K562 (cell line): Measurements from ENCODE around the gene CARD14. TPM values are rescaled to one million over a fixed set of nuclear protein-coding genes. Genes with fewer than 3 reads are reported as not detected.

Experiments
- ATF7 ChIP-seq: fragments of 450-650 bp; IDR thresholded peaks from 2 replicates; pipeline ENCODE4 v1.7.1; 2014; ENCODE audit warnings: mild to moderate bottlenecking, moderate library complexity
- CHD1 ChIP-seq: fragments of 200-600 bp; sonication (generic); IDR thresholded peaks from one replicate; pipeline ENCODE4 v1.6.1; 2012; ENCODE audit warnings: mild to moderate bottlenecking, moderate library complexity, low read length, inconsistent platforms
- DMBX1 ChIP-seq: fragments of 250-450 bp; sonication (Bioruptor Pico); IDR thresholded peaks from 2 replicates; pipeline ENCODE4 v1.8.0; 2022; ENCODE audit warnings: inconsistent platforms, mild to moderate bottlenecking, moderate library complexity, borderline replicate concordance
- FOXK2 ChIP-seq, 2 experiments: fragments of 450-650 bp; IDR thresholded peaks in 1 of 2; conservative IDR thresholded peaks in 1 of 2; 2 replicates each; pipeline ENCODE4 v1.6.1; 2016; ENCODE audit warnings: low read depth in 2 of 2, mild to moderate bottlenecking in 1 of 2
- GATA2 ChIP-seq: sonication (generic); formaldehyde crosslinking; IDR thresholded peaks from 2 replicates; pipeline ENCODE4 v1.4.0; 2020; ENCODE audit warnings: mild to moderate bottlenecking, missing genetic modification reagents
- HDAC3 ChIP-seq: fragments of 450-650 bp; IDR thresholded peaks from 2 replicates; pipeline ENCODE4 v1.6.1; 2018; ENCODE audit warnings: borderline replicate concordance, mild to moderate bottlenecking, moderate library complexity; ENCODE audit not compliant: partially characterized antibody
- HMGN3 ChIP-seq: IDR thresholded peaks from 2 replicates; pipeline ENCODE4 v1.6.1; 2011; ENCODE audit warnings: borderline replicate concordance, low read depth, mild to moderate bottlenecking, mixed read lengths, low read length; ENCODE audit not compliant: insufficient read length; ENCODE audit errors: extremely low read depth
- MED1 ChIP-seq: sonication (generic); formaldehyde crosslinking; IDR thresholded peaks from 2 replicates; pipeline ENCODE4 v1.8.1; 2023; ENCODE audit warnings: missing genetic modification reagents, borderline replicate concordance
- NONO ChIP-seq, 2 experiments: fragments of 200-400 bp in 1 of 2; fragments of 450-650 bp in 1 of 2; formaldehyde crosslinking in 1 of 2; IDR thresholded peaks; 2 replicates each; pipeline ENCODE4 v1.6.1; 2017; ENCODE audit warnings: low read depth in 2 of 2, mild to moderate bottlenecking in 2 of 2, moderate library complexity in 2 of 2, low read length in 1 of 2
- NR3C1 ChIP-seq: sonication (generic); formaldehyde crosslinking; IDR thresholded peaks from 2 replicates; pipeline ENCODE4 v1.8.1; 2022; ENCODE audit warnings: missing genetic modification reagents
- PHTF2 ChIP-seq: fragments of 250-450 bp; sonication (Bioruptor Pico); IDR thresholded peaks from 2 replicates; pipeline ENCODE4 v1.5.0; 2021; ENCODE audit warnings: mild to moderate bottlenecking
- POLR3G ChIP-seq: IDR thresholded peaks from 2 replicates; pipeline ENCODE4 v1.6.1; 2011; ENCODE audit not compliant: insufficient read length, insufficient replicate concordance; ENCODE audit errors: extremely low read depth
- RBM39 ChIP-seq: fragments of 200-400 bp; formaldehyde crosslinking; optimal IDR thresholded peaks from 2 replicates; pipeline ENCODE3; 2018; ENCODE audit warnings: low read depth, low read length
- RUNX1 ChIP-seq: sonication (generic); IDR thresholded peaks from 2 replicates; pipeline ENCODE4 v1.6.1; 2016; ENCODE audit warnings: antibody characterized with exemption, low read depth
- SLC30A9 ChIP-seq: fragments of 250-450 bp; sonication (Bioruptor Pico); IDR thresholded peaks from 2 replicates; pipeline ENCODE4 v1.8.0; 2022; ENCODE audit warnings: mild to moderate bottlenecking, moderate library complexity
- TARDBP ChIP-seq: fragments of 450-650 bp; IDR thresholded peaks from 2 replicates; pipeline ENCODE4 v1.6.1; 2016
- TEAD4 ChIP-seq, 2 experiments: sonication (generic) in 1 of 2; formaldehyde crosslinking in 1 of 2; IDR thresholded peaks; 2 replicates each; pipeline versions ENCODE4 v1.6.1 to v1.8.0; 2012 to 2022; ENCODE audit warnings: borderline replicate concordance in 1 of 2, inconsistent platforms in 1 of 2, low read length in 1 of 2, mild to moderate bottlenecking in 1 of 2, missing genetic modification reagents in 1 of 2
- TGIF2 ChIP-seq: sonication (generic); formaldehyde crosslinking; IDR thresholded peaks from 2 replicates; pipeline ENCODE4 v1.8.1; 2022; ENCODE audit warnings: mild to moderate bottlenecking, missing genetic modification reagents, moderate library complexity
- ZC3H8 ChIP-seq: fragments of 450-650 bp; IDR thresholded peaks from 2 replicates; pipeline ENCODE4 v1.6.1; 2017
- ZKSCAN1 ChIP-seq: fragments of 150-350 bp; IDR thresholded peaks from 2 replicates; pipeline ENCODE4 v1.6.1; 2016; ENCODE audit warnings: low read depth, low read length
- ZNF124 ChIP-seq: sonication (generic); formaldehyde crosslinking; IDR thresholded peaks from 2 replicates; pipeline ENCODE4 v1.8.1; 2022; ENCODE audit warnings: missing genetic modification reagents
- ZNF134 ChIP-seq: fragments of 250-450 bp; sonication (Bioruptor Pico); conservative IDR thresholded peaks from 2 replicates; pipeline ENCODE4 v1.4.0; 2020
- ZNF143 ChIP-seq: sonication (generic); formaldehyde crosslinking; IDR thresholded peaks from 2 replicates; pipeline ENCODE4 v1.9.0; 2022; ENCODE audit warnings: mild to moderate bottlenecking, missing genetic modification reagents
- ZNF583 ChIP-seq: fragments of 250-450 bp; sonication (Bioruptor Pico); IDR thresholded peaks from 2 replicates; pipeline ENCODE4 v1.4.0; 2020
- ZNF780A ChIP-seq: fragments of 250-450 bp; sonication (Bioruptor Pico); IDR thresholded peaks from 2 replicates; pipeline ENCODE4 v1.5.0; 2021; ENCODE audit warnings: mild to moderate bottlenecking
- polyA plus RNA-seq, 8 experiments: library from polyadenylated mRNA; depleted of rRNA in 4 of 8; stranded (reverse) in 5 of 8; unstranded in 3 of 8; fragments of >200 nt; fragmentation: Nextera tagmentation in 2 of 8; fragmentation: Illumina TruSeq in 1 of 8; extraction: Ambion mirVana in 2 of 8; extraction: Trizol in 1 of 8; gene quantifications; 2 replicates each; pipeline versions ENCODE4 v1.2.1 to v1.2.3, GENCODE V29; 2011 to 2014; ENCODE audit warnings: inconsistent platforms in 1 of 8, missing spikeins in 1 of 8
- total RNA-seq, 7 experiments: library from RNA; depleted of rRNA in 6 of 7; stranded (reverse); fragments of >200 nt in 6 of 7; fragmentation: Illumina TruSeq in 2 of 7; extraction: Trizol in 2 of 7; gene quantifications; 2 replicates each; pipeline versions ENCODE4 v1.2.1 to v1.2.3, GENCODE V29; 2011 to 2021; ENCODE audit warnings: low replicate concordance in 1 of 7
- TF ChIP-seq, protein P1 (sequence below): fragments of 150-350 bp; conservative IDR thresholded peaks from 2 replicates; pipeline ENCODE4 v1.6.1; 2014; ENCODE audit warnings: low read length

Gene CARD14
- total and polyA plus RNA-seq, 9 of the 15 experiments (the other 6 are each of a cell fraction or from before 2014, with no cell fraction given) = not detected

DNA sequence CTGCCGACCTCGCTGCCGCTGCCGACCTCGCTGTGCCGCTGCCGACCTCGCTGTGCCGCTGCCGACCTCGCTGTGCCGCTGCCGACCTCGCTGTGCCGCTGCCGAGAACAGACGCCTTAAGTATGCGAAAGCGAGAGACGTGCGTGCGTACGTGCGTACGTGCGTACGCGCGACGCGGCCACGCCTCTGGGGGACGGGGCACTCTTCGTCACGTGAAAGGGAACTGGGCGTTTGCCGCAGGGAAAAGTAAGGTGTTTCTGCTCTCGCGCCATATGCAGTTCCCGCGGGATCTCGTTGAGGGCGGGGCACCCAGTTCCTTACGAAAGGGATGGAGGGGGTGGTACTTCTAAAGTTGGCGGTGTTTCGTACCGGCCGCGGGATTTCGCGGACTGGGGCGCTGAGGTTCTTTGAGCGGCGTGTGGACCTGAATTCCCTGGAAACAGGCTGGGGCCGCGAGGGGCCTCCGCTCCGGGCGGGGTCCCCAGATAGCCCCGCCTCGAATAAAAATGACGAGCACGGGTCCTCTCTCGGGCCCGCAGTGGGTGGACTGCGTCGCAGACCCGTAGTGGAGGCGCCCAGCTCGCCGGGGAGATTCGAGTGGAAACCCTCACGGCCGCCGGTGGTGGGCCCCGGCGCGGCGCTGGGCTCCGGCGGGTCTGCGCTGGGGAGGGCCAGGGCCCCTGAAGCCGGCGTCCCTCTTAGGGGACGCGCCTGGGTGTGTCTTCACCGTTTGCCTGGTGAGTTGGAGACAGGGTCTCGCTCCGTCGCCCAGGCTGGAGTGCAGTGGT is 22.6 kb upstream of the CARD14 start, which contains the start of gene EIF4A3 (continued):
- TF ChIP-seq TEAD4 (IDR thresholded peaks at IDR 0.05; ENCODE audit: low read length) = no peak
- TF ChIP-seq TEAD4 (CRISPR knock-in tag; IDR thresholded peaks at IDR 0.05; ENCODE audit: borderline replicate concordance) = no peak
- TF ChIP-seq TARDBP = no peak
- TF ChIP-seq ZNF134 = no peak
- no peak for TF ChIP-seq ZC3H8
- no peak for TF ChIP-seq GATA2 (CRISPR knock-in tag)
- TF ChIP-seq CHD1 = no peak
- TF ChIP-seq, protein P1, sequence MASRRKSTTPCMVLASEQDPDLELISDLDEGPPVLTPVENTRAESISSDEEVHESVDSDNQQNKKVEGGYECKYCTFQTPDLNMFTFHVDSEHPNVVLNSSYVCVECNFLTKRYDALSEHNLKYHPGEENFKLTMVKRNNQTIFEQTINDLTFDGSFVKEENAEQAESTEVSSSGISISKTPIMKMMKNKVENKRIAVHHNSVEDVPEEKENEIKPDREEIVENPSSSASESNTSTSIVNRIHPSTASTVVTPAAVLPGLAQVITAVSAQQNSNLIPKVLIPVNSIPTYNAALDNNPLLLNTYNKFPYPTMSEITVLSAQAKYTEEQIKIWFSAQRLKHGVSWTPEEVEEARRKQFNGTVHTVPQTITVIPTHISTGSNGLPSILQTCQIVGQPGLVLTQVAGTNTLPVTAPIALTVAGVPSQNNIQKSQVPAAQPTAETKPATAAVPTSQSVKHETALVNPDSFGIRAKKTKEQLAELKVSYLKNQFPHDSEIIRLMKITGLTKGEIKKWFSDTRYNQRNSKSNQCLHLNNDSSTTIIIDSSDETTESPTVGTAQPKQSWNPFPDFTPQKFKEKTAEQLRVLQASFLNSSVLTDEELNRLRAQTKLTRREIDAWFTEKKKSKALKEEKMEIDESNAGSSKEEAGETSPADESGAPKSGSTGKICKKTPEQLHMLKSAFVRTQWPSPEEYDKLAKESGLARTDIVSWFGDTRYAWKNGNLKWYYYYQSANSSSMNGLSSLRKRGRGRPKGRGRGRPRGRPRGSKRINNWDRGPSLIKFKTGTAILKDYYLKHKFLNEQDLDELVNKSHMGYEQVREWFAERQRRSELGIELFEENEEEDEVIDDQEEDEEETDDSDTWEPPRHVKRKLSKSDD = peak; percentile 91
- no peak for TF ChIP-seq HDAC3
- TF ChIP-seq RUNX1 = no peak
- TF ChIP-seq FOXK2 (conservative IDR thresholded peaks at IDR 0.05 in 1 of 2, IDR thresholded peaks at IDR 0.05 in 1 of 2; ENCODE audit: low read depth in 2 of 2) = peak; percentile 64 to 76
- TF ChIP-seq RBM39 = no peak
- no peak for TF ChIP-seq MED1
- TF ChIP-seq ZNF780A (CRISPR knock-in tag) = no peak
- TF ChIP-seq SLC30A9 (CRISPR knock-in tag) = no peak
- no peak for TF ChIP-seq NR3C1 (CRISPR knock-in tag)
- no peak for TF ChIP-seq TGIF2 (CRISPR knock-in tag)
- peak; percentile 83 for TF ChIP-seq ATF7
- no peak for TF ChIP-seq ZKSCAN1
- TF ChIP-seq DMBX1 (CRISPR knock-in tag) = no peak
- no peak for TF ChIP-seq NONO (IDR thresholded peaks at IDR 0.05; ENCODE audit: low read depth in 2 of 2, low read length in 1 of 2)
- no peak for TF ChIP-seq POLR3G
- peak; percentile 34 for TF ChIP-seq HMGN3
- no peak for TF ChIP-seq ZNF124 (CRISPR knock-in tag)
- no peak; the same call in 1 of the 2 replicates for TF ChIP-seq ZNF143 (CRISPR knock-in tag)
- TF ChIP-seq PHTF2 (CRISPR knock-in tag) = no peak
- TF ChIP-seq ZNF583 (CRISPR knock-in tag) = no peak
